ENCODE data around the gene C14orf132. TPM values are rescaled to one million over a fixed set of nuclear protein-coding genes. Genes with fewer than 3 reads are reported as not detected.

C14orf132 gene
- total and polyA plus RNA-seq, 9 of the 15 experiments (the other 6 are each of a cell fraction or from before 2014, with no cell fraction given), result not detected

- Histone ChIP-seq H4K20me1 (replicated peaks; ENCODE audit: control insufficient read depth, insufficient read depth, low read length) (no peaks in the 10 kb centered on the region), H3K27ac (ENCODE audit: extremely low read depth, low read depth, low read length) (no peak overlapping the region), H3K9me1 (ENCODE audit: control insufficient read depth, insufficient read depth, low read length) (no peaks in the 10 kb centered on the region), H3K27me3 (ENCODE audit: control insufficient read depth in 2 of 2, insufficient read depth in 2 of 2, low read length in 2 of 2) (no peaks in the 10 kb centered on the region), H3K4me3 (no peak overlapping the region), H3K9ac (ENCODE audit: insufficient read depth in 1 of 2, low read depth in 2 of 2, low read length in 2 of 2) (no peak overlapping the region), H3K4me2 (ENCODE audit: insufficient read depth, low read length) (no peak overlapping the region), H2AFZ (ENCODE audit: low read depth, low read length) (no peak overlapping the region), H3K36me3 (ENCODE audit: control insufficient read depth, insufficient read depth, low read length) (no peaks in the 10 kb centered on the region), H3K9me3 (replicated peaks; ENCODE audit: control insufficient read depth, insufficient read depth, low read depth, low read length) (no peaks in the 10 kb centered on the region), H3K4me1 (replicated peaks in 1 of 2; ENCODE audit: control insufficient read depth in 2 of 2, insufficient read depth in 2 of 2, low read length in 2 of 2) (no peaks in the 10 kb centered on the region), H3K79me2 (ENCODE audit: control insufficient read depth, insufficient read depth, low read length) (no peaks in the 10 kb centered on the region)
- no TSS peak for BruUV-seq (replicated peaks)
- intact Hi-C loops (cut with micrococcal nuclease) (no loop called here), in situ Hi-C loops (cut with MboI) (no loop called here)
- DNase-seq (ENCODE audit: extremely low read depth in 1 of 4, low spot score in 3 of 4) (no peak), ATAC-seq (no peak), FAIRE-seq (no peak)
- 0% methylated on average over 1 of the region's 1 CpG for WGBS (ENCODE audit: insufficient coverage, low coverage, missing lambda C conversion rate)
- CTCF ChIA-PET (ENCODE audit: low intra/inter-chr PET ratio), result no interaction called here
- TF ChIP-seq TFAP4 (CRISPR knock-in tag; IDR thresholded peaks at IDR 0.05; ENCODE audit: borderline replicate concordance) (no peak), TEAD1 (CRISPR knock-in tag; IDR thresholded peaks at IDR 0.05) (no peak), TCF15 (CRISPR knock-in tag; IDR thresholded peaks at IDR 0.05) (no peak)
- POLR2A ChIA-PET, result interaction anchor here (0.8 kb wide), 1 partner anchor 502 kb away, joined by 4 read pairs; no protein-coding TSS in a partner anchor
These were observed 28.0 kb upstream of the C14orf132 start for GRCh38 chr14:96011131-96011530.

GRCh38 chr14:96011607-96012006 is 27.6 kb upstream of the C14orf132 start:
- no peak overlapping the region for H3K4me3 ChIP-seq
- no peaks in the 10 kb centered on the region for H3K4me1 ChIP-seq (replicated peaks in 1 of 2; ENCODE audit: control insufficient read depth in 2 of 2, insufficient read depth in 2 of 2, low read length in 2 of 2)
- H3K9ac ChIP-seq (ENCODE audit: insufficient read depth in 1 of 2, low read depth in 2 of 2, low read length in 2 of 2), result no peak overlapping the region
- no peak for ATAC-seq
- no TSS peak for BruUV-seq (replicated peaks)
- H3K27ac ChIP-seq (ENCODE audit: extremely low read depth, low read depth, low read length), result no peak overlapping the region
- CTCF ChIA-PET (ENCODE audit: low intra/inter-chr PET ratio), result no interaction called here
- H3K9me3 ChIP-seq (replicated peaks; ENCODE audit: control insufficient read depth, insufficient read depth, low read depth, low read length), result no peaks in the 10 kb centered on the region
- H2AFZ ChIP-seq (ENCODE audit: low read depth, low read length), result no peak overlapping the region
- no peak for FAIRE-seq
- no peaks in the 10 kb centered on the region for H4K20me1 ChIP-seq (replicated peaks; ENCODE audit: control insufficient read depth, insufficient read depth, low read length)
- no peaks in the 10 kb centered on the region for H3K27me3 ChIP-seq (ENCODE audit: control insufficient read depth in 2 of 2, insufficient read depth in 2 of 2, low read length in 2 of 2)
- H3K4me2 ChIP-seq (ENCODE audit: insufficient read depth, low read length), result no peak overlapping the region
- no peaks in the 10 kb centered on the region for H3K9me1 ChIP-seq (ENCODE audit: control insufficient read depth, insufficient read depth, low read length)
- H3K79me2 ChIP-seq (ENCODE audit: control insufficient read depth, insufficient read depth, low read length), result no peaks in the 10 kb centered on the region
- intact Hi-C loops (cut with micrococcal nuclease) (no loop called here), in situ Hi-C loops (cut with MboI) (no loop called here)
- POLR2A ChIA-PET, result interaction anchor here (0.6 kb wide), 1 partner anchor 101 kb away, joined by 3 read pairs; no protein-coding TSS in a partner anchor
- H3K36me3 ChIP-seq (ENCODE audit: control insufficient read depth, insufficient read depth, low read length), result no peaks in the 10 kb centered on the region
- DNase-seq (ENCODE audit: extremely low read depth in 1 of 4, low spot score in 3 of 4), result no peak
- TF ChIP-seq SMARCE1 (IDR thresholded peaks at IDR 0.05), result no peak
- TF ChIP-seq HNRNPLL (IDR thresholded peaks at IDR 0.05; ENCODE audit: low read depth, low read length, poor library complexity, severe bottlenecking), result no peak
- no peak for TF ChIP-seq SIRT6 (IDR thresholded peaks at IDR 0.05; ENCODE audit: low read depth, low read length)
- TF ChIP-seq FOXA1 (IDR thresholded peaks at IDR 0.05; ENCODE audit: borderline replicate concordance), result no peak
- no peak for TF ChIP-seq BHLHE40 (IDR thresholded peaks at IDR 0.05; ENCODE audit: low read length)
- TF ChIP-seq ZSCAN32 (CRISPR knock-in tag; IDR thresholded peaks at IDR 0.05), result no peak
- no peak for TF ChIP-seq CHCHD3 (CRISPR knock-in tag; IDR thresholded peaks at IDR 0.05)
- no peak for TF ChIP-seq RBFOX2 (IDR thresholded peaks at IDR 0.05; ENCODE audit: low read depth, low read length)
- TF ChIP-seq ZNF584 (CRISPR knock-in tag; IDR thresholded peaks at IDR 0.05; ENCODE audit: low read depth), result no peak
- no peak for TF ChIP-seq MBD2 (IDR thresholded peaks at IDR 0.05; ENCODE audit: borderline replicate concordance, low read depth)
- TF ChIP-seq GABPB1 (CRISPR knock-in tag; IDR thresholded peaks at IDR 0.05), result no peak
- TF ChIP-seq BRCA1 (IDR thresholded peaks at IDR 0.05), result no peak
- TF ChIP-seq BRCA1 (CRISPR knock-in tag; IDR thresholded peaks at IDR 0.05), result no peak
